ENCODE results near the gene LAG3.
A peak's percentile ranks its signal among the peaks of the same experiment; 100 is the strongest.

LAG3 gene

DNA sequence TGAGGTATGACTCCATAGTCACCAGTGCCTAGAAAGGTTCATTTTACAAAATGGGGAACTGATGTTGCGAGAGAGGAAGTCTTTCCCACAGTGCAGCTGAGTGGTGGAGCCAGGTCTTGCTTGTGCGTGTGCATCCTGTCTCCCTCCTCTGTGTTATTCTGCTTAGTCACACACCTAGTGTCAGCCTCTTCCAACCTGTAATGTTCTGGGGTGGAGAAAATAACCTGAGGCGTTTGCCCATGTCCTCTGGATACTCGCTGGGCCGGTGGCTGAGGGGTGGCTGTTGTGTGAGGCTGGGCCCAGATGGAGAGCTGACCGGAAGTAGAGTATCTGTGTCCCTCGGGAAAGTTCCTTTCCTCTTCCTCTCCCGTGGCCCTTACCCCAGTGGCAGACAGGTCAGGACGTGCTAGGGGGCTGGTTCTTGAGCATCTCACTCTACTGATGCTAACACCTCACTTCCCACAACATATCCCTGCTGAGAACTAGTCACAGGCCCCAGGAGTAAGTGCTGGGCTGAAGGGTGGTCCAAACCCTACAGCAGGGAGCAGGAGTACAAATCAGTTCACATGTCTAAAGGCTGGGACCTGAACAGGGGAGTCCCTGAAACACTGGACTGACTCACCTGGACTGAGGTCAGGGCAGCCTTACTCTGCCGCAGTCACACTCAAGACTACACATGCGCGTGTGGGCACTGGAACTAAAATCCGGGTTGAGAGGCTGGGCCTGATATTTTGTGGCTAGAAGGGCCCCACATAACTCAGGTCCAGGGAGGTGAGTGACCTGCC is 26.4 kb upstream of the LAG3 start:
- no peak for TF ChIP-seq CTCF (IDR thresholded peaks at IDR 0.05; ENCODE audit: extremely low read depth, insufficient read depth, missing control alignments)

DNA sequence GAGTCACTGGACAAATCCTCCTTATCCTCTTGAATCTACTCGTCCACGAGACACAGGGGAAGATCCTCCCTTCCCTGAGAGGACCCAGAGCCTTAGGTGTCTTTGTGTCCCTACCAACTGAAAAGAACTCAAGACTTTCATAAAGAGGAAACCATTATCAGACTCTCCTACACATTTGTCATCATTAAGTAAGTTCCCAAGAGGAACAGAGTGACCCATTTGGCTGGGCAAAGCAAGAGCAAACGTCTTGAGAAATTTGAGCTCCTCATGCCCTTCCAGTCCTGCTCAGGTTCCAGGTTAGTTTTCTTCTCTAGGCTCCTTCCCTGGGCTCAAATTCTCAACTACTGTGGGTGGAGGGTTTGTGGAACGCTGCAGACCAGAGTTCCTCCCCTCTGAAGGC is 25.1 kb upstream of the LAG3 start:
- no peak for DNase-seq (ENCODE audit: low spot score)
- no peak for TF ChIP-seq CTCF (IDR thresholded peaks at IDR 0.05; ENCODE audit: extremely low read depth, insufficient read depth, missing control alignments)
- in situ Hi-C loops (cut with MboI; ENCODE audit: low pct_unique_long_range_greater_than_20kb, low sequenced_read_pairs, unreplicated experiment), result no loop called here

More for the DNA sequence above, 26.4 kb upstream of the LAG3 start:
- DNase-seq (ENCODE audit: low spot score), result peak; percentile 35
- in situ Hi-C loops (cut with MboI; ENCODE audit: low pct_unique_long_range_greater_than_20kb, low sequenced_read_pairs, unreplicated experiment), result no loop called here

GRCh38 chr12:6748761-6749160 is 23.6 kb upstream of the LAG3 start:
- DNase-seq (ENCODE audit: low spot score), result no peak
- in situ Hi-C loops (cut with MboI; ENCODE audit: low pct_unique_long_range_greater_than_20kb, low sequenced_read_pairs, unreplicated experiment), result no loop called here
- TF ChIP-seq CTCF (IDR thresholded peaks at IDR 0.05; ENCODE audit: extremely low read depth, insufficient read depth, missing control alignments), result no peak

DNA sequence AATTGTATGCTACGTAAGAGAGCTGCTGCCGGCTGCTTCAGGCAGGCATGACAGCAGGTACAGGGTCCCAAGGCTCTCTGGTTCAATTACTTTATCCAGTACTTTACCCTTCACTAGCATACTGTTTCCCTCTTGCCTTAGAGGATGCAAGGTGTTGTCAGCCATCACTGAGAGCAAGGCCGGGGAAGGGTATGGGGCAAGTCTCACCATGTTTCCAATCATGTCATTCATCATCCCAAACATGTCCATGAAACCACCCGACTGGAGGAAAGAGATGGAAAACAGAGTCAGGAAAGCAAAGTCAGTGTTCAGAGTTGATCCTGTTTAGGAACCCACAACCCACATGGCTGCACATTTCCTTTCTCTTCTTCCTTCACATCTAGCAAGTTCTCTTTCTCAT is 21.8 kb upstream of the LAG3 start:
- TF ChIP-seq CTCF (IDR thresholded peaks at IDR 0.05; ENCODE audit: extremely low read depth, insufficient read depth, missing control alignments), result no peak
- in situ Hi-C loops (cut with MboI; ENCODE audit: low pct_unique_long_range_greater_than_20kb, low sequenced_read_pairs, unreplicated experiment), result no loop called here
- no peak for DNase-seq (ENCODE audit: low spot score)

DNA sequence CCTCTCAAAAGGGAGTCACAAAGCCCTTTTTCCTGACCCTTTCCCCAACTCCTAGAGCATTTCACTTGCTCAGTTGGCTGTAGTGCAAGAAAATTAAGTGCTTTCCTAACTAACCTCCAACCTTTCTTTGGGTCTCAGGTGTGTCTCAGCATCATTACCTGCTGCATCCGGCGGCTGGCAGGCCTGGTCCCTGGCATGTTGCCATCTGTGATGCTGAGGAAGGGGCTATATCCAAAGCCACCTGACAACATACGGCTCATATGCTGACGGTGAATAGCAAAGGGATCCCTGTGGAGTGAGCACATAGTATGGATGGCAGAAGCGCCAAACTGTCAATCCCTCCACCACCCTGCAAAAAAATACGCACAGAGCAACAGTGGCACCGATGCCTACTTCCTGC is 20.6 kb upstream of the LAG3 start:
- no peak for DNase-seq (ENCODE audit: low spot score)
- TF ChIP-seq CTCF (IDR thresholded peaks at IDR 0.05; ENCODE audit: extremely low read depth, insufficient read depth, missing control alignments), result no peak
- in situ Hi-C loops (cut with MboI; ENCODE audit: low pct_unique_long_range_greater_than_20kb, low sequenced_read_pairs, unreplicated experiment), result no loop called here

DNA sequence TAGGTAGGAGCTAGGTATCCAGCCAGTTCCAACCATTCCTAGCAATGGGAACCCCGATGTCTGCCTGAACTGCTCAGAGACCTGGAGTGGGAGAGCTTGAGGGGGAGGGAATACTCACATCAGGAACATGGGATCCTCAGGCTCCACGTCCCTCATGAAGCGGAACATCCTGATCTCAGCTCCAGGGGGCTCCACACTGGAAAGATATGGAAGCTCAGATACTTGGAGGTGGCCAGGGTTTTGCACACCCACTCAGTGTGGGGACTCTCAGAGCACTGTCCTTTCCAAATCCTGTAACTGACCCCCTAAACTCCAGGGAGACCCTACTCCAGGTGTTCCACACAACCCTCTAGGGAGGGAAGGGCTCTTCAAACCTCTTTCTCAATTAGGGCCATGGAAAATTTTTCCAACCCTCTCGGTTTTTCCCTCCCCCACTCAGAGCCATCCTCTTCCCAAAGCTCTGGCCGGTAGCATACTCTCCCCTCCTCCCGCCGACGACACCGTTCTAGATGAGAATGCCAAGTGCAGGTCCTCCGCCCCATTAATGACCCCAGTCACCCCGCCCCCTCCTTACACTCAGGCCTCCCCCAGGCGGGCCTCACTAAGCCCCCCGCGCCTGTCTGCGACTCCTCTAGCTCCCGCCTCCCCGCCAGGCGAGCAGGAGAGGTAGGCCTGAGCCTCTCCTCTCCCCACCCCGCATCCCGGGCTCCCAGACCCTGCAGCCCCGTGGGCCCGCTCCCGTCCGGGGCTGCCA is 20.0 kb upstream of the LAG3 start:
- TF ChIP-seq CTCF (IDR thresholded peaks at IDR 0.05; ENCODE audit: extremely low read depth, insufficient read depth, missing control alignments), result no peak
- peak; percentile 63 for DNase-seq (ENCODE audit: low spot score)
- in situ Hi-C loops (cut with MboI; ENCODE audit: low pct_unique_long_range_greater_than_20kb, low sequenced_read_pairs, unreplicated experiment), result no loop called here

Measured in GM13977 (cell line).